ENCODE data around the gene LGALSL.

DNA sequence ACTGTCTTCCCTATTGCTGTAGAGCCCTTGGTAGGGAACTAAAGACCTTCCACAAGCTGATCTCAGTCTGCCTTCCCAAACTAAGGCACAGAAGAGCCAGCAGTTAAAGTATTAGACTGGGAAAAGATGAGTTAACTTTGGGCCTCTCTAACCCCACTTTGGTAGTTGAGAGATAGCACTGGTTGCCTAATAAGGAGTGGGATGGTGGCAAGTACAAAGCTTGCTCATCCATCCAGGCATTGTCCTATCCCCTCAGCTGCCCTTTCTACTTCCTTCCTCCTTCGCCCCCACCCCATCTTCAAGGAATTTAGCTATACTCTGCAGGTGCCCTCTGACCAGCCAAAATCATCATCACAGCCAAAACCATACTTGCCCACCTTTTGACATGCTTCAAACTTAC, 48.0 kb downstream of the LGALSL start:
- TF ChIP-seq, protein P1, sequence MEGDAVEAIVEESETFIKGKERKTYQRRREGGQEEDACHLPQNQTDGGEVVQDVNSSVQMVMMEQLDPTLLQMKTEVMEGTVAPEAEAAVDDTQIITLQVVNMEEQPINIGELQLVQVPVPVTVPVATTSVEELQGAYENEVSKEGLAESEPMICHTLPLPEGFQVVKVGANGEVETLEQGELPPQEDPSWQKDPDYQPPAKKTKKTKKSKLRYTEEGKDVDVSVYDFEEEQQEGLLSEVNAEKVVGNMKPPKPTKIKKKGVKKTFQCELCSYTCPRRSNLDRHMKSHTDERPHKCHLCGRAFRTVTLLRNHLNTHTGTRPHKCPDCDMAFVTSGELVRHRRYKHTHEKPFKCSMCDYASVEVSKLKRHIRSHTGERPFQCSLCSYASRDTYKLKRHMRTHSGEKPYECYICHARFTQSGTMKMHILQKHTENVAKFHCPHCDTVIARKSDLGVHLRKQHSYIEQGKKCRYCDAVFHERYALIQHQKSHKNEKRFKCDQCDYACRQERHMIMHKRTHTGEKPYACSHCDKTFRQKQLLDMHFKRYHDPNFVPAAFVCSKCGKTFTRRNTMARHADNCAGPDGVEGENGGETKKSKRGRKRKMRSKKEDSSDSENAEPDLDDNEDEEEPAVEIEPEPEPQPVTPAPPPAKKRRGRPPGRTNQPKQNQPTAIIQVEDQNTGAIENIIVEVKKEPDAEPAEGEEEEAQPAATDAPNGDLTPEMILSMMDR (IDR thresholded peaks at IDR 0.05): no peak
- TF ChIP-seq EZH2 (IDR thresholded peaks at IDR 0.05; ENCODE audit: borderline replicate concordance, insufficient read depth, low read depth, low read length, poor library complexity, severe bottlenecking): no peak
